ENCODE results near the gene ILDR1. TPM values are rescaled to one million over a fixed set of nuclear protein-coding genes. Genes with fewer than 3 reads are reported as not detected.

The ILDR1 gene
- total and polyA plus RNA-seq, 2 of the 4 experiments (the other 2 are of a cell fraction): not detected

DNA sequence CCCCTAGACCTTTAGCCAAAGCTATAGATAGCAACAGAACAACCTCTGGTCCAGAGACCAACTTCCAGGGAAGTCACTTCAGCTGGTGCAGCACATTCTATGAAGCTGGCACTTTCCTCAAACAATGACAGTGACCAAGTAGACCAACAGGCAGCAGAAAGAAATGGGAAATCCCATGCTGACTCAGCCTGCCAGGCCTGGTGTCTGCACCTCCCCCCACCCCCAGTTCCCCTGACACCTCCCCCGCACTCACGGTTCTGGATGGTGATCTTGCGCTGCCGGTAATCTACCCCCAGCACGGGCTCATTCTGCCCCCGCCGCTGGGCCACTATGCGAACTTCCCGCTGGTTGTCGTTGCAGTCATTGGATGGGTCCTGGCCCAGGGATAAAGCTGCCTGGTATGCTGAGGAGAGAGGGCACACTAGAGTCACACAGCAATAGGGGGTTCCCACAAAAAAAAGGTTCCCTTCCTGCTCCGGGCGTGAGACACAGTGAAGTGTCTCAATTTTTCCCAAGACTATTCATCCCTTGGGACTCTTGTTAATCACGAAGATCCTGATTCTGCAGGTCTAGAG is 17.0 kb downstream of the ILDR1 start:
- H3K4me1 ChIP-seq (ENCODE audit: control insufficient read depth, insufficient read depth, low read length): no peaks in the 10 kb centered on the region
- no peak overlapping the region for H2BK120ac ChIP-seq (ENCODE audit: low read depth, low read length)
- TF ChIP-seq, protein P1, sequence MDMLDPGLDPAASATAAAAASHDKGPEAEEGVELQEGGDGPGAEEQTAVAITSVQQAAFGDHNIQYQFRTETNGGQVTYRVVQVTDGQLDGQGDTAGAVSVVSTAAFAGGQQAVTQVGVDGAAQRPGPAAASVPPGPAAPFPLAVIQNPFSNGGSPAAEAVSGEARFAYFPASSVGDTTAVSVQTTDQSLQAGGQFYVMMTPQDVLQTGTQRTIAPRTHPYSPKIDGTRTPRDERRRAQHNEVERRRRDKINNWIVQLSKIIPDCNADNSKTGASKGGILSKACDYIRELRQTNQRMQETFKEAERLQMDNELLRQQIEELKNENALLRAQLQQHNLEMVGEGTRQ (IDR thresholded peaks at IDR 0.05; ENCODE audit: low read depth, low read length): no peak
- TF ChIP-seq FOS (IDR thresholded peaks at IDR 0.05; ENCODE audit: low read depth, low read length): no peak
- TF ChIP-seq, protein P2, sequence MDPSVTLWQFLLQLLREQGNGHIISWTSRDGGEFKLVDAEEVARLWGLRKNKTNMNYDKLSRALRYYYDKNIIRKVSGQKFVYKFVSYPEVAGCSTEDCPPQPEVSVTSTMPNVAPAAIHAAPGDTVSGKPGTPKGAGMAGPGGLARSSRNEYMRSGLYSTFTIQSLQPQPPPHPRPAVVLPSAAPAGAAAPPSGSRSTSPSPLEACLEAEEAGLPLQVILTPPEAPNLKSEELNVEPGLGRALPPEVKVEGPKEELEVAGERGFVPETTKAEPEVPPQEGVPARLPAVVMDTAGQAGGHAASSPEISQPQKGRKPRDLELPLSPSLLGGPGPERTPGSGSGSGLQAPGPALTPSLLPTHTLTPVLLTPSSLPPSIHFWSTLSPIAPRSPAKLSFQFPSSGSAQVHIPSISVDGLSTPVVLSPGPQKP (IDR thresholded peaks at IDR 0.05; ENCODE audit: borderline replicate concordance, low read depth, low read length): no peak
- no peak for TF ChIP-seq CHD1 (IDR thresholded peaks at IDR 0.05; ENCODE audit: low read depth, low read length)
- no peak for TF ChIP-seq RAD21 (IDR thresholded peaks at IDR 0.05; ENCODE audit: low read length)
- no peak for TF ChIP-seq MAFK (IDR thresholded peaks at IDR 0.05; ENCODE audit: low read depth, low read length)
- TF ChIP-seq BHLHE40 (IDR thresholded peaks at IDR 0.05; ENCODE audit: low read depth, low read length): no peak
- no peak for TF ChIP-seq MAZ (IDR thresholded peaks at IDR 0.05; ENCODE audit: borderline replicate concordance, low read depth, low read length)
- TF ChIP-seq RFX5 (IDR thresholded peaks at IDR 0.05; ENCODE audit: low read depth, low read length): no peak
- TF ChIP-seq RCOR1 (IDR thresholded peaks at IDR 0.05; ENCODE audit: insufficient replicate concordance, low read length): no peak
- TF ChIP-seq CEBPB (IDR thresholded peaks at IDR 0.05; ENCODE audit: low read depth, low read length): no peak
- TF ChIP-seq POLR2A (IDR thresholded peaks at IDR 0.05; ENCODE audit: low read depth, low read length): no peak
- no peak for TF ChIP-seq MXI1 (IDR thresholded peaks at IDR 0.05; ENCODE audit: borderline replicate concordance, low read depth, low read length)
- TF ChIP-seq, protein P3, sequence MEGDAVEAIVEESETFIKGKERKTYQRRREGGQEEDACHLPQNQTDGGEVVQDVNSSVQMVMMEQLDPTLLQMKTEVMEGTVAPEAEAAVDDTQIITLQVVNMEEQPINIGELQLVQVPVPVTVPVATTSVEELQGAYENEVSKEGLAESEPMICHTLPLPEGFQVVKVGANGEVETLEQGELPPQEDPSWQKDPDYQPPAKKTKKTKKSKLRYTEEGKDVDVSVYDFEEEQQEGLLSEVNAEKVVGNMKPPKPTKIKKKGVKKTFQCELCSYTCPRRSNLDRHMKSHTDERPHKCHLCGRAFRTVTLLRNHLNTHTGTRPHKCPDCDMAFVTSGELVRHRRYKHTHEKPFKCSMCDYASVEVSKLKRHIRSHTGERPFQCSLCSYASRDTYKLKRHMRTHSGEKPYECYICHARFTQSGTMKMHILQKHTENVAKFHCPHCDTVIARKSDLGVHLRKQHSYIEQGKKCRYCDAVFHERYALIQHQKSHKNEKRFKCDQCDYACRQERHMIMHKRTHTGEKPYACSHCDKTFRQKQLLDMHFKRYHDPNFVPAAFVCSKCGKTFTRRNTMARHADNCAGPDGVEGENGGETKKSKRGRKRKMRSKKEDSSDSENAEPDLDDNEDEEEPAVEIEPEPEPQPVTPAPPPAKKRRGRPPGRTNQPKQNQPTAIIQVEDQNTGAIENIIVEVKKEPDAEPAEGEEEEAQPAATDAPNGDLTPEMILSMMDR (conservative IDR thresholded peaks at IDR 0.05; ENCODE audit: low read depth, low read length): no peak
- TF ChIP-seq NFE2L2 (IDR thresholded peaks at IDR 0.05; ENCODE audit: low read depth, low read length): no peak
- no peak for TF ChIP-seq SMC3 (IDR thresholded peaks at IDR 0.05; ENCODE audit: low read depth, low read length)
- H3K27me3 ChIP-seq (ENCODE audit: control insufficient read depth, insufficient read depth, low read length): no peaks in the 10 kb centered on the region; the same call in none of the 2 replicates
- no peak overlapping the region for H2BK5ac ChIP-seq (ENCODE audit: low read depth, low read length, poor library complexity, severe bottlenecking)
- H3K14ac ChIP-seq (replicated peaks; ENCODE audit: low read depth, low read length): no peak overlapping the region
- no peak overlapping the region for H2BK20ac ChIP-seq (ENCODE audit: low read depth, low read length)
- BruUV-seq (replicated peaks): no TSS peak
- no peak overlapping the region for H3K23ac ChIP-seq (ENCODE audit: low read depth, low read length)
- H4K91ac ChIP-seq (ENCODE audit: insufficient read depth, low read depth, low read length): no peak overlapping the region
- no peak overlapping the region for H3K18ac ChIP-seq (ENCODE audit: low read depth, low read length)
- no peak overlapping the region for H2AFZ ChIP-seq (replicated peaks; ENCODE audit: low read length, poor library complexity)
- CTCF ChIA-PET: no interaction called here
- H3K9ac ChIP-seq (ENCODE audit: low read depth, low read length): no peak overlapping the region
- no peaks in the 10 kb centered on the region for H3K79me1 ChIP-seq (ENCODE audit: low read depth in 1 of 2, low read length in 2 of 2)
- no peaks in the 10 kb centered on the region for H3K9me3 ChIP-seq (ENCODE audit: control insufficient read depth, insufficient read depth, low read length)
- H3K56ac ChIP-seq (ENCODE audit: extremely low read depth, insufficient read depth, low read length): no peak overlapping the region
- no peak overlapping the region for H3K27ac ChIP-seq (ENCODE audit: insufficient read depth, low read length)
- DNase-seq: no peak
- H3K4me3 ChIP-seq (ENCODE audit: insufficient read depth, low read depth, low read length): no peak overlapping the region
- H4K5ac ChIP-seq (ENCODE audit: low read depth, low read length): no peak overlapping the region
- POLR2A ChIA-PET (ENCODE audit: unreplicated experiment): no interaction called here
- no peak overlapping the region for H2BK15ac ChIP-seq (ENCODE audit: low read depth, low read length)
- no peak for ATAC-seq (ENCODE audit: low read depth)
- no peak overlapping the region; a peak in 1 of 4 replicates for H4K8ac ChIP-seq (ENCODE audit: low read depth in 2 of 2, low read length in 2 of 2)
- no peak overlapping the region for H2AK9ac ChIP-seq (replicated peaks; ENCODE audit: low read depth, low read length, poor library complexity)
- no peaks in the 10 kb centered on the region for H4K20me1 ChIP-seq (ENCODE audit: insufficient read depth, low read length)
- in situ Hi-C loops (cut with MboI; ENCODE audit: low sequenced_read_pairs) (no loop called here), intact Hi-C loops (cut with micrococcal nuclease) (no loop called here), dilution Hi-C loops (cut with HindIII; ENCODE audit: low sequenced_read_pairs, unreplicated experiment) (no loop called here)
- no peak overlapping the region for H3K4me2 ChIP-seq (ENCODE audit: low read depth, low read length)
- H3K36me3 ChIP-seq (ENCODE audit: control insufficient read depth, insufficient read depth, low read length): no peaks in the 10 kb centered on the region
- H3K4ac ChIP-seq (ENCODE audit: low read depth, low read length): no peak overlapping the region
- no peak overlapping the region for H2AK5ac ChIP-seq (ENCODE audit: low read depth, low read length)
- WGBS, 2 experiments (ENCODE audit: extremely low coverage in 2 of 2, insufficient read length in 1 of 2): no CpG with 5 or more reads among the region's 13 CpGs
- no peaks in the 10 kb centered on the region for H3K9me1 ChIP-seq (ENCODE audit: insufficient read depth, low read length)
